ENCODE measurements around the gene PC.
A peak's percentile ranks its signal among the peaks of the same experiment; 100 is the strongest.
"Not testable (repeated sequence)": the region's sequence is repeated elsewhere in the genome, so short reads cannot be mapped to it uniquely, and the experiment has no call there.

PC gene, protein sequence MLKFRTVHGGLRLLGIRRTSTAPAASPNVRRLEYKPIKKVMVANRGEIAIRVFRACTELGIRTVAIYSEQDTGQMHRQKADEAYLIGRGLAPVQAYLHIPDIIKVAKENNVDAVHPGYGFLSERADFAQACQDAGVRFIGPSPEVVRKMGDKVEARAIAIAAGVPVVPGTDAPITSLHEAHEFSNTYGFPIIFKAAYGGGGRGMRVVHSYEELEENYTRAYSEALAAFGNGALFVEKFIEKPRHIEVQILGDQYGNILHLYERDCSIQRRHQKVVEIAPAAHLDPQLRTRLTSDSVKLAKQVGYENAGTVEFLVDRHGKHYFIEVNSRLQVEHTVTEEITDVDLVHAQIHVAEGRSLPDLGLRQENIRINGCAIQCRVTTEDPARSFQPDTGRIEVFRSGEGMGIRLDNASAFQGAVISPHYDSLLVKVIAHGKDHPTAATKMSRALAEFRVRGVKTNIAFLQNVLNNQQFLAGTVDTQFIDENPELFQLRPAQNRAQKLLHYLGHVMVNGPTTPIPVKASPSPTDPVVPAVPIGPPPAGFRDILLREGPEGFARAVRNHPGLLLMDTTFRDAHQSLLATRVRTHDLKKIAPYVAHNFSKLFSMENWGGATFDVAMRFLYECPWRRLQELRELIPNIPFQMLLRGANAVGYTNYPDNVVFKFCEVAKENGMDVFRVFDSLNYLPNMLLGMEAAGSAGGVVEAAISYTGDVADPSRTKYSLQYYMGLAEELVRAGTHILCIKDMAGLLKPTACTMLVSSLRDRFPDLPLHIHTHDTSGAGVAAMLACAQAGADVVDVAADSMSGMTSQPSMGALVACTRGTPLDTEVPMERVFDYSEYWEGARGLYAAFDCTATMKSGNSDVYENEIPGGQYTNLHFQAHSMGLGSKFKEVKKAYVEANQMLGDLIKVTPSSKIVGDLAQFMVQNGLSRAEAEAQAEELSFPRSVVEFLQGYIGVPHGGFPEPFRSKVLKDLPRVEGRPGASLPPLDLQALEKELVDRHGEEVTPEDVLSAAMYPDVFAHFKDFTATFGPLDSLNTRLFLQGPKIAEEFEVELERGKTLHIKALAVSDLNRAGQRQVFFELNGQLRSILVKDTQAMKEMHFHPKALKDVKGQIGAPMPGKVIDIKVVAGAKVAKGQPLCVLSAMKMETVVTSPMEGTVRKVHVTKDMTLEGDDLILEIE

DNA sequence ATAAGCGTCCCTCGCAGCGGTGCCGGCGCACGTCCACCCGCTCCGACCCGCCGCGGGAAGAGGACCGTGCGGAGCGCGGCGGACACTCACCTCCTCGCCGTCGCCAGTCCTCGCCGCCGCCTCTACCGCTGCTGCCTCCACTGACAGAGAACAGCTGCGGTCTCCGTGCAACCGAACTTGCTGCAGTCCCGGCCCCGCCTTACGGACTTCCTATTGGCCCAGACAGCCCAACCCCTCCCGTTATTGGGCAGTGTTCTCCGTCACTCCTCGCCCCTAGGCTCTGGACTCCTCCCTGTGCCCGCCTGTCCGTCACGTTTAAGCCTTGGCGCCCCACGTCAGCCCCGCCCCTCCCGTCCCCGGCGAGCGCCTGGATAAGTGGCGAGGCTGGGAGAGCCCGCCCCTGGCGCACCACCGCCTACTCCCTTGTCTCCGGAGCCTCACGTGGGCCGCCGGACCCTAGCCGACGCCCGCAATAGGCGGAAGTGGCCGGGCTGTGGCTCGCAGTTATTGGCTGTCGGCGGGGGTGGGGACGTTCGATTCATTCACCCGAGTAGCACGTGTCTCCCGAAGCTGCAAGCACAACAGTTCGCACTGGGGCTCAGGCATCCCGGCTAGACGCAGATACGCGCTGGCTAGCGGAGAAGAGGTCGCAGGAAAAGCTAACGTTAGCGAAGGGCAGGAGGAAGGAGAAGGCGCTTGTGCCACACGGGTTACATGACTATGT is at the start of gene PC:
PC (minus strand) TSS at position 152 of the 724 bp plus-strand sequence. CDS start 86,224 bp downstream, outside the sequence.
- peak within 1 kb of the TSS; percentile 89 for H3K9ac ChIP-seq (ENCODE audit: insufficient read length, low read depth)
- peaks cover 5% of the 10 kb centered on the region for H3K27me3 ChIP-seq (ENCODE audit: insufficient read depth, insufficient read length)
- H3K36me3 ChIP-seq (ENCODE audit: insufficient read depth, insufficient read length, low read length), result peaks cover 9% of the 10 kb centered on the region
- H3K4me3 ChIP-seq (ENCODE audit: insufficient read length, low read depth), result peak within 1 kb of the TSS; percentile 95
- no peaks in the 10 kb centered on the region for H3K9me3 ChIP-seq (ENCODE audit: insufficient read depth, low read length)
- TF ChIP-seq ZNF274 (IDR thresholded peaks at IDR 0.05; ENCODE audit: low read depth, low read length) (no peak), YY1 (IDR thresholded peaks at IDR 0.05; ENCODE audit: insufficient read depth, insufficient read length) (no peak), SUZ12 (IDR thresholded peaks at IDR 0.05; ENCODE audit: extremely low read depth, insufficient read depth, insufficient read length) (no peak)
- H3K4me1 ChIP-seq (ENCODE audit: insufficient read depth, insufficient read length), result peaks cover 9% of the 10 kb centered on the region
- peak; percentile 100 for DNase-seq (ENCODE audit: low read depth, low spot score)

- H3K36me3 ChIP-seq (ENCODE audit: insufficient read depth, insufficient read length, low read length), result no peaks in the 10 kb centered on the region
- no peak for DNase-seq (ENCODE audit: low read depth, low spot score)
- TF ChIP-seq SUZ12 (IDR thresholded peaks at IDR 0.05; ENCODE audit: extremely low read depth, insufficient read depth, insufficient read length), result no peak
- no peak for TF ChIP-seq ZNF274 (IDR thresholded peaks at IDR 0.05; ENCODE audit: low read depth, low read length)
- no peak for TF ChIP-seq YY1 (IDR thresholded peaks at IDR 0.05; ENCODE audit: insufficient read depth, insufficient read length)
- H3K27me3 ChIP-seq (ENCODE audit: insufficient read depth, insufficient read length), result no peaks in the 10 kb centered on the region
- H3K4me1 ChIP-seq (ENCODE audit: insufficient read depth, insufficient read length), result peaks cover 15% of the 10 kb centered on the region
- no peak overlapping the region for H3K4me3 ChIP-seq (ENCODE audit: insufficient read length, low read depth)
- no peak overlapping the region for H3K9ac ChIP-seq (ENCODE audit: insufficient read length, low read depth)
- H3K9me3 ChIP-seq (ENCODE audit: insufficient read depth, low read length), result no peaks in the 10 kb centered on the region
Measured at GRCh38 chr11:67007126-67007525, 48.9 kb upstream of the PC start.

GRCh38 chr11:67006029-67006884 is 48.1 kb upstream of the PC start:
- DNase-seq (ENCODE audit: low read depth, low spot score), result peak; percentile 79

GRCh38 chr11:67005200-67005599 is 47.0 kb upstream of the PC start:
- DNase-seq (ENCODE audit: low read depth, low spot score); H3K27me3 ChIP-seq (ENCODE audit: insufficient read depth, insufficient read length); H3K9me3 ChIP-seq (ENCODE audit: insufficient read depth, low read length); H3K36me3 ChIP-seq (ENCODE audit: insufficient read depth, insufficient read length, low read length); H3K9ac ChIP-seq (ENCODE audit: insufficient read length, low read depth); H3K4me3 ChIP-seq (ENCODE audit: insufficient read length, low read depth): not testable (repeated sequence)
- peaks cover 18% of the 10 kb centered on the region for H3K4me1 ChIP-seq (ENCODE audit: insufficient read depth, insufficient read length)

More at GRCh38 chr11:67006029-67006884, 48.1 kb upstream of the PC start:
- H3K9ac ChIP-seq (ENCODE audit: insufficient read length, low read depth), result no peak overlapping the region
- no peaks in the 10 kb centered on the region for H3K9me3 ChIP-seq (ENCODE audit: insufficient read depth, low read length)
- H3K27me3 ChIP-seq (ENCODE audit: insufficient read depth, insufficient read length), result no peaks in the 10 kb centered on the region
- peaks cover 18% of the 10 kb centered on the region for H3K4me1 ChIP-seq (ENCODE audit: insufficient read depth, insufficient read length)
- H3K36me3 ChIP-seq (ENCODE audit: insufficient read depth, insufficient read length, low read length), result no peaks in the 10 kb centered on the region
- no peak overlapping the region for H3K4me3 ChIP-seq (ENCODE audit: insufficient read length, low read depth)
- peak; percentile 78 for TF ChIP-seq YY1 (IDR thresholded peaks at IDR 0.05; ENCODE audit: insufficient read depth, insufficient read length)
- no peak for TF ChIP-seq ZNF274 (IDR thresholded peaks at IDR 0.05; ENCODE audit: low read depth, low read length)
- TF ChIP-seq SUZ12 (IDR thresholded peaks at IDR 0.05; ENCODE audit: extremely low read depth, insufficient read depth, insufficient read length), result no peak

GRCh38 chr11:67002921-67003411 is 44.8 kb upstream of the PC start:
- Histone ChIP-seq H3K36me3 (ENCODE audit: insufficient read depth, insufficient read length, low read length) (no peaks in the 10 kb centered on the region), H3K9me3 (ENCODE audit: insufficient read depth, low read length) (no peaks in the 10 kb centered on the region), H3K9ac (ENCODE audit: insufficient read length, low read depth) (peak overlapping the region; percentile 65), H3K4me3 (ENCODE audit: insufficient read length, low read depth) (no peak overlapping the region), H3K27me3 (ENCODE audit: insufficient read depth, insufficient read length) (no peaks in the 10 kb centered on the region), H3K4me1 (ENCODE audit: insufficient read depth, insufficient read length) (peaks cover 18% of the 10 kb centered on the region)
- no peak for TF ChIP-seq SUZ12 (IDR thresholded peaks at IDR 0.05; ENCODE audit: extremely low read depth, insufficient read depth, insufficient read length)
- TF ChIP-seq ZNF274 (IDR thresholded peaks at IDR 0.05; ENCODE audit: low read depth, low read length), result no peak
- no peak for TF ChIP-seq YY1 (IDR thresholded peaks at IDR 0.05; ENCODE audit: insufficient read depth, insufficient read length)
- no peak for DNase-seq (ENCODE audit: low read depth, low spot score)
